Measurements from ENCODE around the gene MME. TPM values are rescaled to one million over a fixed set of nuclear protein-coding genes. Genes with fewer than 3 reads are reported as not detected.
"Not testable (repeated sequence)": the region's sequence is repeated elsewhere in the genome, so short reads cannot be mapped to it uniquely, and the experiment has no call there.

The MME gene
- total and polyA plus RNA-seq, 2 donors from 2014 or later: 8.4 to 126 TPM

- no peak overlapping the region for H3K9ac ChIP-seq (ENCODE audit: low read length in 3 of 3)
- H3K4me1 ChIP-seq (ENCODE audit: control insufficient read depth in 2 of 3, insufficient read depth in 2 of 3, low read depth in 1 of 3, low read length in 3 of 3): no peaks in the 10 kb centered on the region
- FAIRE-seq: no peak
- TF ChIP-seq CTCF (IDR thresholded peaks at IDR 0.05; ENCODE audit: borderline replicate concordance, extremely low read depth, insufficient read depth): no peak
- H3K27me3 ChIP-seq (ENCODE audit: control insufficient read depth, insufficient read depth, low read length): no peaks in the 10 kb centered on the region
- H3K27ac ChIP-seq (ENCODE audit: low read depth in 2 of 2, low read length in 2 of 2): no peak overlapping the region
- H3K36me3 ChIP-seq (ENCODE audit: control insufficient read depth in 2 of 3, insufficient read depth in 3 of 3, low read length in 3 of 3): no peaks in the 10 kb centered on the region
- intact Hi-C loops (cut with DNase I): no loop called here
- H3K9me3 ChIP-seq (ENCODE audit: control insufficient read depth in 2 of 3, insufficient read depth in 1 of 3, low read length in 3 of 3): no peaks in the 10 kb centered on the region
- no peak overlapping the region for H3K4me3 ChIP-seq (ENCODE audit: low read length in 3 of 3)
- DNase-seq: no peak
These were observed 130.6 kb downstream of the MME start for GRCh38 chr3:155210736-155211135.

DNA sequence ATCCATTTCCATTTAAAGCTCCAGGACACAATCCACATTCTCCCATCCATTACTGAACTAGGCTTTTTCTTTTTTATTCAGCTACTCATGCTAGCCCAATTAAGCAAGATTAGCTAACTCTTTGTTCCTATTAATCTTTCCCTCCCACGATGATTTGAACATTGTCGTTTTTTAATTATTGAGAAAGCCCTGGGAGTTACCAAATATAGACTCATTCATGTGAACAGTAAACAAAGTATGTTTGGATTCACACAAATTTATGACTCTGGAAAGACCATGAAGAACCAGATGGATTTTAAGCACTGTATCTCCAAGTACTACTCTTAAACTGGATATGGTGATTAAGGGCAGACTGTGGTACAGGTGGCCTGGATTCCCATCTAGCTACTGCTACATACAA, 131.1 kb downstream of the MME start:
- Histone ChIP-seq H3K9ac (ENCODE audit: low read length in 3 of 3) (no peak overlapping the region), H3K27ac (ENCODE audit: low read depth in 2 of 2, low read length in 2 of 2) (no peak overlapping the region), H3K4me1 (ENCODE audit: control insufficient read depth in 2 of 3, insufficient read depth in 2 of 3, low read depth in 1 of 3, low read length in 3 of 3) (no peaks in the 10 kb centered on the region), H3K4me3 (ENCODE audit: low read length in 3 of 3) (no peak overlapping the region), H3K9me3 (ENCODE audit: control insufficient read depth in 2 of 3, insufficient read depth in 1 of 3, low read length in 3 of 3) (no peaks in the 10 kb centered on the region), H3K27me3 (ENCODE audit: control insufficient read depth, insufficient read depth, low read length) (no peaks in the 10 kb centered on the region), H3K36me3 (ENCODE audit: control insufficient read depth in 2 of 3, insufficient read depth in 3 of 3, low read length in 3 of 3) (no peaks in the 10 kb centered on the region)
- DNase-seq (no peak), FAIRE-seq (no peak)
- TF ChIP-seq CTCF (IDR thresholded peaks at IDR 0.05; ENCODE audit: borderline replicate concordance, extremely low read depth, insufficient read depth): no peak
- intact Hi-C loops (cut with DNase I): no loop called here

GRCh38 chr3:155211940-155212339, 131.8 kb downstream of the MME start:
- FAIRE-seq: no peak
- TF ChIP-seq CTCF (IDR thresholded peaks at IDR 0.05; ENCODE audit: borderline replicate concordance, extremely low read depth, insufficient read depth): no peak
- H3K9me3 ChIP-seq (ENCODE audit: control insufficient read depth in 2 of 3, insufficient read depth in 1 of 3, low read length in 3 of 3): no peaks in the 10 kb centered on the region

GRCh38 chr3:155216007-155216406, 135.9 kb downstream of the MME start:
- H3K27ac ChIP-seq (ENCODE audit: low read depth in 2 of 2, low read length in 2 of 2); H3K9me3 ChIP-seq (ENCODE audit: control insufficient read depth in 2 of 3, insufficient read depth in 1 of 3, low read length in 3 of 3); FAIRE-seq; DNase-seq; H3K4me1 ChIP-seq (ENCODE audit: control insufficient read depth in 2 of 3, insufficient read depth in 2 of 3, low read depth in 1 of 3, low read length in 3 of 3); intact Hi-C loops (cut with DNase I); H3K27me3 ChIP-seq (ENCODE audit: control insufficient read depth, insufficient read depth, low read length); H3K4me3 ChIP-seq (ENCODE audit: low read length in 3 of 3); H3K36me3 ChIP-seq (ENCODE audit: control insufficient read depth in 2 of 3, insufficient read depth in 3 of 3, low read length in 3 of 3); H3K9ac ChIP-seq (ENCODE audit: low read length in 3 of 3): not testable (repeated sequence)

More at GRCh38 chr3:155211940-155212339, 131.8 kb downstream of the MME start:
- no peaks in the 10 kb centered on the region for H3K27me3 ChIP-seq (ENCODE audit: control insufficient read depth, insufficient read depth, low read length)
- H3K9ac ChIP-seq (ENCODE audit: low read length in 3 of 3): no peak overlapping the region
- DNase-seq: peak in 1 of 5 donors; percentile 33
- H3K27ac ChIP-seq (ENCODE audit: low read depth in 2 of 2, low read length in 2 of 2): no peak overlapping the region
- H3K4me1 ChIP-seq (ENCODE audit: control insufficient read depth in 2 of 3, insufficient read depth in 2 of 3, low read depth in 1 of 3, low read length in 3 of 3): no peaks in the 10 kb centered on the region
- no peaks in the 10 kb centered on the region for H3K36me3 ChIP-seq (ENCODE audit: control insufficient read depth in 2 of 3, insufficient read depth in 3 of 3, low read length in 3 of 3)
- intact Hi-C loops (cut with DNase I): no loop called here
- no peak overlapping the region for H3K4me3 ChIP-seq (ENCODE audit: low read length in 3 of 3)

All from kidney (tissue), 14 donors.